Measurements from ENCODE around the gene KCNN2. TPM values are rescaled to one million over a fixed set of nuclear protein-coding genes. Genes with fewer than 3 reads are reported as not detected.

Gene KCNN2
- total and polyA plus RNA-seq, 2 donors: 0.66 to 1.1 TPM

DNA sequence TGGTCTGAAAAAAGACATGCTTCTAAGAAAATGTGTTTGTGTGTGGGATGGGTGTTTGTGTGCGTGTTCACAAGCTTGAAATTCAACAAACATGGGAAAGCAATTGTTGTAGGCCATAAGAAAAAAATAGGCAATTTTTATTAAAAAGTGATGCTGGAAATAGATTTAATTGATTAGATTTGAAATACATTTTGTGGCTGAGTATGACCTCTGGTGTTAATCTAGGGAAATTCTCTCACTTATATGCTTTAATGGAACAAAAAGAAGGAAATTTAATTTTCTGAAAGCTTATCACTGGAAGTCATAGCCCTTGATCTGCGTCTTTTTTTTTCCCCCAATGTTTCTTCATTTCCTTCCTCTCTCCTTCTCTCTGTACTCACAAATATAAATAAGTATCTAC, 3.5 kb upstream of the KCNN2 start:
- H3K27ac ChIP-seq (ENCODE audit: low read depth in 1 of 2, low read length in 1 of 2): no peak overlapping the region
- no peaks in the 10 kb centered on the region for H3K4me1 ChIP-seq (ENCODE audit: control insufficient read depth in 2 of 2, insufficient read depth in 2 of 2, low read length in 2 of 2)
- peaks cover 0 to 4% of the 10 kb centered on the region in 2 donors for H3K9me3 ChIP-seq (ENCODE audit: control insufficient read depth in 2 of 2, insufficient read depth in 1 of 2, low read length in 1 of 2)
- WGBS: 46% methylated on average over 2 of the region's 2 CpGs
- no peak overlapping the region for H3K4me3 ChIP-seq (ENCODE audit: low read length in 2 of 2)
- no peak for DNase-seq (ENCODE audit: low read depth in 6 of 9, low spot score in 9 of 9)
- H3K27me3 ChIP-seq (ENCODE audit: control insufficient read depth in 2 of 2, insufficient read depth in 1 of 2, low read length in 1 of 2): peaks cover 39 to 46% of the 10 kb centered on the region in 2 donors
- H3K36me3 ChIP-seq (ENCODE audit: control insufficient read depth in 2 of 2, insufficient read depth in 2 of 2, low read length in 1 of 2): no peaks in the 10 kb centered on the region

DNA sequence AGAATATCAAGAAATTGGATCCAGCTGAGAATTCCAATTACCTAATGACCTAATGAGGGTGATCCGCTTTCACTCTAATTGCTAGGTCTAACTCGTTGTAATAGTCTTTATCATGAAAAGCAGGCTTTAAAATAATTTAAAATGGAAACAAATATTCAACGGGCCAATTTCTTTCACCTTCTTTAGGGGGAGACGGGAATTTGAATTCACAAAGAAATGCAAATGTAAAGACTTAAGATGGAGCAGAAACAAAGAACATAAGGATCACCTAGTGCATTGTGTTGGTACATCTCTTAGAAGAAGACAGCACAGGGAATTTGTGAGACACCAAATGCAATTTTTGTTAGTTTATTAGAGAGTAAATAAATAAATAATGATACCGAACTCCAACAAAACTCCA, 1.5 kb upstream of the KCNN2 start:
- Histone ChIP-seq H3K27ac (ENCODE audit: low read depth in 1 of 2, low read length in 1 of 2) (no peak overlapping the region), H3K36me3 (ENCODE audit: control insufficient read depth in 2 of 2, insufficient read depth in 2 of 2, low read length in 1 of 2) (no peaks in the 10 kb centered on the region), H3K9me3 (ENCODE audit: control insufficient read depth in 2 of 2, insufficient read depth in 1 of 2, low read length in 1 of 2) (peaks cover 0 to 4% of the 10 kb centered on the region in 2 donors), H3K4me3 (ENCODE audit: low read length in 2 of 2) (no peak overlapping the region), H3K27me3 (ENCODE audit: control insufficient read depth in 2 of 2, insufficient read depth in 1 of 2, low read length in 1 of 2) (peaks cover 47 to 58% of the 10 kb centered on the region in 2 donors), H3K4me1 (ENCODE audit: control insufficient read depth in 2 of 2, insufficient read depth in 2 of 2, low read length in 2 of 2) (no peaks in the 10 kb centered on the region)
- WGBS: 9% methylated on average over 5 of the region's 5 CpGs
- DNase-seq (ENCODE audit: low read depth in 6 of 9, low spot score in 9 of 9): no peak

DNA sequence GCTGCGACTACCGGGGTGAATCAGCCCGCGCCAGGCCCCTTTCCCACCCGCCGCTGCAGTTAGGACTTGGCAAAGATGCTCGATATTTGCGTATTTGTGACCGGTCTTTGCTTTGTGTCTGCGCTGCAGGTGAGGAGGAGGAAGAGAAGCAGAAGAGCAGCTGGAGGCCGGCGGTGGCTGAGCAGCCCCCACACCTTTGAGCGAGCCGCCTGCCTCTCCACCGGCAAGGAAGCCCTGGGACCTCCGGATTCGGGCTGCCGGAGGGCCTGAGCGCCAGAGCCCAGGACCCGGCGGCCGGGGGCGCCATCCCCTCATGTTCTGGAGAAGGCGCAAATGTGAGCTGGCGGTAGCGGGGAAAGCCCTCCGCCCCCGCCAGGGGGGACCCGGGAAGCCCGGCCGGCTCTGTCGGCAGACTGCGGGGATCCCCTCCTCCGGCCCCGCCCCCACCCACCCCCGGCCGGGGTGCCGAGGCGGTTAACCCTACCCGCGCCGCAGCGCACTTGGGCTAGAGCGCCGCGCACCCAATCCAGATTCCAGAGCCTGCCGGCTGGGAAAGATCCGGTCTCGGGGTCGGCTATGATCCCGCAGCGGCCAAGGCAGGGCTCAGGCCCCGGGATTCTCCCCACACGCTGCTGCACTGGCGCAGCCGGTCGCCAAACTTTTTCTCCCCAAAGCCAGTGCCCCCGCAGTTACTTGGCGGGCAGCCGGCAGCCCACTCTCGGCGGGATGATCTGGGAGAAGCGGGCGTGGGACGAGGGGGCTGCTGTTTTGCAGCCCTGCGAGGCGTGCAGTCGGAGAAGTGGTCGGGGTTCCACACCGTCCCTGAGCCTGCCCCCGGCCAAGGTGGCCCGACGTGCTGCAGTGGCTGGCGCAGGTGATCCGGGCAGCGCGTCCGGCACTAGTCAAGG, 800 bp upstream of the KCNN2 start:
- Histone ChIP-seq H3K27ac (ENCODE audit: low read depth in 1 of 2, low read length in 1 of 2) (no peak overlapping the region), H3K36me3 (ENCODE audit: control insufficient read depth in 2 of 2, insufficient read depth in 2 of 2, low read length in 1 of 2) (no peaks in the 10 kb centered on the region), H3K4me1 (ENCODE audit: control insufficient read depth in 2 of 2, insufficient read depth in 2 of 2, low read length in 2 of 2) (no peaks in the 10 kb centered on the region), H3K4me3 (ENCODE audit: low read length in 2 of 2) (peak overlapping the region; percentile 22 to 27), H3K27me3 (ENCODE audit: control insufficient read depth in 2 of 2, insufficient read depth in 1 of 2, low read length in 1 of 2) (peaks cover 47 to 59% of the 10 kb centered on the region in 2 donors), H3K9me3 (ENCODE audit: control insufficient read depth in 2 of 2, insufficient read depth in 1 of 2, low read length in 1 of 2) (peaks cover 0 to 4% of the 10 kb centered on the region in 2 donors)
- WGBS: 2% methylated on average over 78 of the region's 78 CpGs
- no peak for DNase-seq (ENCODE audit: low read depth in 6 of 9, low spot score in 9 of 9)

DNA sequence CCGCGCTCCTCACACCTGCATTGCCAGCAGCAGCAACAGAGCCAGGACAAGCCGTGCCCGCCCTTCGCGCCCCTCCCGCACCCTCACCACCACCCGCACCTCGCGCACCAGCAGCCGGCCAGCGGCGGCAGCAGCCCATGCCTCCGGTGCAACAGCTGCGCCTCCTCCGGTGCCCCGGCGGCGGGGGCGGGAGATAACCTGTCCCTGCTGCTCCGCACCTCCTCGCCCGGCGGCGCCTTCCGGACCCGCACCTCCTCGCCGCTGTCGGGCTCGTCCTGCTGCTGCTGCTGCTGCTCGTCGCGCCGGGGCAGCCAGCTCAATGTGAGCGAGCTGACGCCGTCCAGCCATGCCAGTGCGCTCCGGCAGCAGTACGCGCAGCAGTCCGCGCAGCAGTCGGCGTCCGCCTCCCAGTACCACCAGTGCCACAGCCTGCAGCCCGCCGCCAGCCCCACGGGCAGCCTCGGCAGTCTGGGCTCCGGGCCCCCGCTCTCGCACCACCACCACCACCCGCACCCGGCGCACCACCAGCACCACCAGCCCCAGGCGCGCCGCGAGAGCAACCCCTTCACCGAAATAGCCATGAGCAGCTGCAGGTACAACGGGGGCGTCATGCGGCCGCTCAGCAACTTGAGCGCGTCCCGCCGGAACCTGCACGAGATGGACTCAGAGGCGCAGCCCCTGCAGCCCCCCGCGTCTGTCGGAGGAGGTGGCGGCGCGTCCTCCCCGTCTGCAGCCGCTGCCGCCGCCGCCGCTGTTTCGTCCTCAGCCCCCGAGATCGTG, 517 bp downstream of the KCNN2 start:
- no peaks in the 10 kb centered on the region for H3K4me1 ChIP-seq (ENCODE audit: control insufficient read depth in 2 of 2, insufficient read depth in 2 of 2, low read length in 2 of 2)
- H3K9me3 ChIP-seq (ENCODE audit: control insufficient read depth in 2 of 2, insufficient read depth in 1 of 2, low read length in 1 of 2): peaks cover 0 to 4% of the 10 kb centered on the region in 2 donors
- H3K27ac ChIP-seq (ENCODE audit: low read depth in 1 of 2, low read length in 1 of 2): no peak overlapping the region
- no peak for DNase-seq (ENCODE audit: low read depth in 6 of 9, low spot score in 9 of 9)
- peaks cover 47 to 59% of the 10 kb centered on the region in 2 donors for H3K27me3 ChIP-seq (ENCODE audit: control insufficient read depth in 2 of 2, insufficient read depth in 1 of 2, low read length in 1 of 2)
- 3% methylated on average over 87 of the region's 87 CpGs for WGBS
- peak overlapping the region; percentile 22 to 27 for H3K4me3 ChIP-seq (ENCODE audit: low read length in 2 of 2)
- H3K36me3 ChIP-seq (ENCODE audit: control insufficient read depth in 2 of 2, insufficient read depth in 2 of 2, low read length in 1 of 2): no peaks in the 10 kb centered on the region

DNA sequence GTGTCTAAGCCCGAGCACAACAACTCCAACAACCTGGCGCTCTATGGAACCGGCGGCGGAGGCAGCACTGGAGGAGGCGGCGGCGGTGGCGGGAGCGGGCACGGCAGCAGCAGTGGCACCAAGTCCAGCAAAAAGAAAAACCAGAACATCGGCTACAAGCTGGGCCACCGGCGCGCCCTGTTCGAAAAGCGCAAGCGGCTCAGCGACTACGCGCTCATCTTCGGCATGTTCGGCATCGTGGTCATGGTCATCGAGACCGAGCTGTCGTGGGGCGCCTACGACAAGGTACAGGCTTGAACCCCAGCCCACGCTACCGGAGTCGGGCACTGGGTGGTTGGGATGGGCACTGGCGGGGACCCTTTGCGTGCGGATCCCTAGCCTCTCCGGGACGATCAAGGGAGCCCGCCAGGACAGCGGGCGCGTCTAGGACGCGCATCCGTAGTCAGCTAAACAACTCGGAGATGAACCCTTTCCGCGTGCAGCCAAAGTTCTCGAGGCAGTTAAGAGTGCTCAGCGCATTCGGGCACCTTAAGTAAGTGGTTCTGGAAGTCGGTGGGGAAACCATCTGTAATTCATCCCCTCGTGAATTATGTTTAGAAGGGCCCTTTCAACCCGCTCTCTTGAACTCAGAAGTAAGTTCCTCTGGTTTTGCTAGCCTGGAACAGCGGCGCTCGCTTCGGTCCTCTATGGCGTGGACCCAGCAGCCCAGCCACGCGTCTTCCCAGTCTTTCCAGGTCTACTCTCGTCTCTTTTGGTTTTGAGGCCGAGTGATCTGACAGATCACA, 1.3 kb downstream of the KCNN2 start:
- H3K27me3 ChIP-seq (ENCODE audit: control insufficient read depth in 2 of 2, insufficient read depth in 1 of 2, low read length in 1 of 2): peaks cover 47 to 59% of the 10 kb centered on the region in 2 donors
- WGBS: 6% methylated on average over 62 of the region's 62 CpGs
- H3K9me3 ChIP-seq (ENCODE audit: control insufficient read depth in 2 of 2, insufficient read depth in 1 of 2, low read length in 1 of 2): peaks cover 0 to 4% of the 10 kb centered on the region in 2 donors
- H3K4me3 ChIP-seq (ENCODE audit: low read length in 2 of 2): no peak overlapping the region
- DNase-seq (ENCODE audit: low read depth in 6 of 9, low spot score in 9 of 9): no peak
- H3K27ac ChIP-seq (ENCODE audit: low read depth in 1 of 2, low read length in 1 of 2): no peak overlapping the region
- H3K4me1 ChIP-seq (ENCODE audit: control insufficient read depth in 2 of 2, insufficient read depth in 2 of 2, low read length in 2 of 2): no peaks in the 10 kb centered on the region
- H3K36me3 ChIP-seq (ENCODE audit: control insufficient read depth in 2 of 2, insufficient read depth in 2 of 2, low read length in 1 of 2): no peaks in the 10 kb centered on the region

DNA sequence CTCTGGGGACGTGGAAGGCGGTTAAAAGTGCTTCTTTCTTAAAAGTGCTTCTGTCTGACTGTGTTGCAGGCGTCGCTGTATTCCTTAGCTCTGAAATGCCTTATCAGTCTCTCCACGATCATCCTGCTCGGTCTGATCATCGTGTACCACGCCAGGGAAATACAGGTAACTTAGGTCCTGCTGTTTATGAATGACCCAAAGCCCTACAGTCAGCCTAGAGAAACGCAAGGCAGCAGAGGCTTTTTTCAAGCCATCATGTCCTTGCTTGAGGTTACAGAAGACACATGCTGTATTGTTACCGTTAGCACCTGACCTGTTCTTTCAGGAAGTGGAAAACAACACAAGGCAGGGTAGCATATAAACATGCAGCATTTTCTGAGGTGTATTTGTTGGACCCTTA, 2.0 kb downstream of the KCNN2 start:
- 4% methylated on average over 10 of the region's 10 CpGs for WGBS
- H3K27me3 ChIP-seq (ENCODE audit: control insufficient read depth in 2 of 2, insufficient read depth in 1 of 2, low read length in 1 of 2): peaks cover 47 to 57% of the 10 kb centered on the region in 2 donors
- H3K4me1 ChIP-seq (ENCODE audit: control insufficient read depth in 2 of 2, insufficient read depth in 2 of 2, low read length in 2 of 2): no peaks in the 10 kb centered on the region
- no peaks in the 10 kb centered on the region for H3K36me3 ChIP-seq (ENCODE audit: control insufficient read depth in 2 of 2, insufficient read depth in 2 of 2, low read length in 1 of 2)
- H3K27ac ChIP-seq (ENCODE audit: low read depth in 1 of 2, low read length in 1 of 2): no peak overlapping the region
- no peak overlapping the region for H3K4me3 ChIP-seq (ENCODE audit: low read length in 2 of 2)
- DNase-seq (ENCODE audit: low read depth in 6 of 9, low spot score in 9 of 9): no peak
- H3K9me3 ChIP-seq (ENCODE audit: control insufficient read depth in 2 of 2, insufficient read depth in 1 of 2, low read length in 1 of 2): peaks cover 0 to 4% of the 10 kb centered on the region in 2 donors

DNA sequence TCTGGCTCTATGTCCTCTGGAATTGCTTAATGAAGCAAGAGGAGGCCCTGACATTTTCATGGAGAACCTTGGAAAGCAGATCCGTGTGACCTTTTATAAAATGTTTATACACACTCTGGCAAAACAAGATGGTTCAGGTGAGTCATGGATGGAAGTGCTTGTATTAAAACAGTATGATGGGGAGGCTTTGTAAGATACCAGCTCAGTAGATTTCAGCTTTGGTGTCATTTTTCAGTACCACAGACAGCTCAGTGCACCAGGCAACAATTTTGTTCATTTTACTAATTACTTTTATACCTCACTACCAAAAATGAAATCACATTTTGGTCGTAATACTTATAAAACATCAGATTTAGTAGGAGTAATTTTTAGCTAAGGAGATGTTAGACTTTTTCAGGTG, 5.2 kb downstream of the KCNN2 start:
- 89% methylated on average over 2 of the region's 2 CpGs for WGBS
- DNase-seq (ENCODE audit: low read depth in 6 of 9, low spot score in 9 of 9): no peak
- H3K27ac ChIP-seq (ENCODE audit: low read depth in 1 of 2, low read length in 1 of 2): no peak overlapping the region
- H3K9me3 ChIP-seq (ENCODE audit: control insufficient read depth in 2 of 2, insufficient read depth in 1 of 2, low read length in 1 of 2): no peaks in the 10 kb centered on the region
- H3K36me3 ChIP-seq (ENCODE audit: control insufficient read depth in 2 of 2, insufficient read depth in 2 of 2, low read length in 1 of 2): no peaks in the 10 kb centered on the region
- peaks cover 21 to 26% of the 10 kb centered on the region in 2 donors for H3K27me3 ChIP-seq (ENCODE audit: control insufficient read depth in 2 of 2, insufficient read depth in 1 of 2, low read length in 1 of 2)
- H3K4me3 ChIP-seq (ENCODE audit: low read length in 2 of 2): no peak overlapping the region
- H3K4me1 ChIP-seq (ENCODE audit: control insufficient read depth in 2 of 2, insufficient read depth in 2 of 2, low read length in 2 of 2): no peaks in the 10 kb centered on the region

DNA sequence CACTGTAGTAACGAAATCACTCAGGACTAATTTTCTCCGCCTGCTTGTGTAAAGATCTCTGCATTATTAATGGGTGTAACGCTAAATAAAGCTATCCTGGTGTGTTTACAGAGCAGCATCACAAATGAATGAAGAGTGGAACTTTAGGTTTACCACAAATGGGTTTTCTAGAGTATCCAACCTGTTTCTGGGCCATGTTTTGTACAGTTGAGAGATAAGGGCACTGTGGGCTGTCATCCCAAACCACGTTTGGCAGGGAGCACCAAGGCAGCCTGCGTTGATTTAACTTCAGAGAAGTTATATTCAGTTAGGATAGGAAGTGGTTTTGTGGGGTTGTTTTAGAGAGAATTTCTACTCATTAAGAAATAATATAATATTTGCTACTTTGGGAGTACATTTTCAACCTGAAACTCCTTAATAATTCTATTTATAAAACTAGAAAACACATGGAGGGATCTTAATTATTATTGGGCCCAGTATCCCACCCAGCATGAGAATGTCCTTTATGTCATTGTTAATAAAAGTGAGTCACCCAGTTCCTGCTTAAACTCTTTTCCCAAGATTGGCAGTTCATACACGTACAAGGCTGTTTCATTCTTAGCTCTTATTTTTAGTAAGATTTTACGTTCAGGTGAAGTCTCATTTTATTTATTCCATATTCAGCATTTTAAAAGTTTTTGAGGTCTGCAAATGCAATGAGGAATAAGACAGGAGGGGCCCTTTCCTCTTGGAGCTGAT, 8.0 kb downstream of the KCNN2 start:
- no peak for DNase-seq (ENCODE audit: low read depth in 6 of 9, low spot score in 9 of 9)
- H3K4me1 ChIP-seq (ENCODE audit: control insufficient read depth in 2 of 2, insufficient read depth in 2 of 2, low read length in 2 of 2): no peaks in the 10 kb centered on the region
- 62% methylated on average over 7 of the region's 7 CpGs for WGBS
- H3K27me3 ChIP-seq (ENCODE audit: control insufficient read depth in 2 of 2, insufficient read depth in 1 of 2, low read length in 1 of 2): peaks cover 0 to 2% of the 10 kb centered on the region in 2 donors
- no peak overlapping the region for H3K4me3 ChIP-seq (ENCODE audit: low read length in 2 of 2)
- no peaks in the 10 kb centered on the region for H3K36me3 ChIP-seq (ENCODE audit: control insufficient read depth in 2 of 2, insufficient read depth in 2 of 2, low read length in 1 of 2)
- no peak overlapping the region for H3K27ac ChIP-seq (ENCODE audit: low read depth in 1 of 2, low read length in 1 of 2)
- H3K9me3 ChIP-seq (ENCODE audit: control insufficient read depth in 2 of 2, insufficient read depth in 1 of 2, low read length in 1 of 2): no peaks in the 10 kb centered on the region
